HepG2 (cell line): ENCODE measurements around the gene L1CAM. TPM values are rescaled to one million over a fixed set of nuclear protein-coding genes. Genes with fewer than 3 reads are reported as not detected.

Experiments used
- CENPT ChIP-seq: sonication (generic); formaldehyde crosslinking; IDR thresholded peaks from 2 replicates; pipeline ENCODE4 v1.8.0; 2022; ENCODE audit warnings: low read depth, mild to moderate bottlenecking, moderate library complexity, missing genetic modification reagents
- FOXK2 ChIP-seq: fragments of 450-650 bp; IDR thresholded peaks from 2 replicates; pipeline ENCODE4 v1.6.1; 2016
- HMG20A ChIP-seq: IDR thresholded peaks from 2 replicates; pipeline ENCODE4 v1.6.1; 2016; ENCODE audit warnings: borderline replicate concordance
- KAT7 ChIP-seq: IDR thresholded peaks from 2 replicates; pipeline ENCODE4 v1.6.1; 2018; ENCODE audit warnings: borderline replicate concordance, missing compliant biosample characterization
- NR1H2 ChIP-seq: sonication (generic); formaldehyde crosslinking; IDR thresholded peaks from 2 replicates; pipeline ENCODE4 v1.8.1; 2022; ENCODE audit warnings: low read depth, missing genetic modification reagents, borderline replicate concordance
- RBM22 ChIP-seq: fragments of 200-400 bp; formaldehyde crosslinking; optimal IDR thresholded peaks from 2 replicates; pipeline ENCODE3; 2017; ENCODE audit warnings: mild to moderate bottlenecking, low read length, moderate library complexity
- SIN3A ChIP-seq: IDR thresholded peaks from 2 replicates; pipeline ENCODE4 v1.6.1; 2011; ENCODE audit warnings: low read depth, mild to moderate bottlenecking, control low read depth, low read length, borderline replicate concordance
- TCF7 ChIP-seq: sonication (generic); IDR thresholded peaks from 2 replicates; pipeline ENCODE4 v1.6.1; 2016; ENCODE audit warnings: antibody characterized with exemption, low read depth
- TEAD3 ChIP-seq: optimal IDR thresholded peaks from 2 replicates; pipeline ENCODE3; 2016; ENCODE audit warnings: borderline replicate concordance
- TOPORS ChIP-seq: sonication (generic); formaldehyde crosslinking; IDR thresholded peaks from 2 replicates; pipeline ENCODE4 v1.8.0; 2023; ENCODE audit warnings: mild to moderate bottlenecking, missing genetic modification reagents
- YEATS2 ChIP-seq: sonication (generic); formaldehyde crosslinking; IDR thresholded peaks from 2 replicates; pipeline ENCODE4 v1.4.0; 2020; ENCODE audit warnings: missing genetic modification reagents, borderline replicate concordance
- ZMYM4 ChIP-seq: sonication (generic); formaldehyde crosslinking; IDR thresholded peaks from 2 replicates; pipeline ENCODE4 v1.8.1; 2023; ENCODE audit warnings: mild to moderate bottlenecking, missing genetic modification reagents
- ZNF225 ChIP-seq: sonication (generic); formaldehyde crosslinking; IDR thresholded peaks from 2 replicates; pipeline ENCODE4 v1.4.0; 2020; ENCODE audit warnings: mild to moderate bottlenecking, missing genetic modification reagents
- ZNF430 ChIP-seq: sonication (generic); formaldehyde crosslinking; IDR thresholded peaks from 2 replicates; pipeline ENCODE4 v1.9.0; 2021; ENCODE audit warnings: mild to moderate bottlenecking, missing genetic modification reagents
- ZNF431 ChIP-seq: sonication (generic); formaldehyde crosslinking; IDR thresholded peaks from 2 replicates; pipeline ENCODE4 v1.9.0; 2022; ENCODE audit warnings: missing genetic modification reagents, low read depth, mild to moderate bottlenecking, borderline replicate concordance
- ZNF615 ChIP-seq: sonication (generic); formaldehyde crosslinking; IDR thresholded peaks from 2 replicates; pipeline ENCODE4 v1.5.0; 2020; ENCODE audit warnings: mild to moderate bottlenecking, missing genetic modification reagents, borderline replicate concordance
- ZNF777 ChIP-seq: sonication (generic); formaldehyde crosslinking; IDR thresholded peaks from 2 replicates; pipeline ENCODE4 v1.4.0; 2020; ENCODE audit warnings: missing genetic modification reagents
- polyA plus RNA-seq, 8 experiments: library from polyadenylated mRNA; depleted of rRNA in 3 of 8; stranded (reverse) in 7 of 8; unstranded in 1 of 8; fragments of >200 nt; fragmentation: Illumina TruSeq in 4 of 8; extraction: Trizol in 4 of 8; gene quantifications; 2 replicates each; pipeline versions ENCODE4 v1.2.1 to v1.2.3, GENCODE V29; 2011 to 2016; ENCODE audit warnings: low read depth in 4 of 8, missing spikeins in 1 of 8, mixed read lengths in 1 of 8; ENCODE audit not compliant: insufficient read depth in 1 of 8
- total RNA-seq, 5 experiments: library from RNA; depleted of rRNA; stranded (reverse); fragments of >200 nt; fragmentation: Illumina TruSeq; extraction: Trizol; gene quantifications; 2 replicates each; pipeline ENCODE4 v1.2.3, GENCODE V29; 2016; ENCODE audit warnings: low read depth in 1 of 5
- TF ChIP-seq, protein P1 (sequence below): sonication (generic); formaldehyde crosslinking; IDR thresholded peaks from 2 replicates; pipeline ENCODE4 v1.4.0; 2020; ENCODE audit warnings: missing genetic modification reagents
- TF ChIP-seq, protein P2 (sequence below): sonication (generic); formaldehyde crosslinking; conservative IDR thresholded peaks from 2 replicates; pipeline ENCODE4 v1.4.0; 2020; ENCODE audit warnings: missing genetic modification reagents
- TF ChIP-seq, protein P3 (sequence below): sonication (generic); formaldehyde crosslinking; IDR thresholded peaks from 2 replicates; pipeline ENCODE4 v1.8.0; 2022; ENCODE audit warnings: mild to moderate bottlenecking, missing genetic modification reagents, moderate library complexity
- TF ChIP-seq, protein P4 (sequence below): sonication (generic); formaldehyde crosslinking; IDR thresholded peaks from 2 replicates; pipeline ENCODE4 v1.8.1; 2023; ENCODE audit warnings: mild to moderate bottlenecking, missing genetic modification reagents
- TF ChIP-seq, protein P5 (sequence below): sonication (generic); formaldehyde crosslinking; IDR thresholded peaks from 2 replicates; pipeline ENCODE4 v1.4.0; 2020; ENCODE audit warnings: missing genetic modification reagents; ENCODE audit errors: not compliant biosample characterization

Gene L1CAM
- total and polyA plus RNA-seq, 2 of the 13 experiments (the other 11 are each of a cell fraction or from before 2014, with no cell fraction given), result 1.4 to 2.0 TPM

DNA sequence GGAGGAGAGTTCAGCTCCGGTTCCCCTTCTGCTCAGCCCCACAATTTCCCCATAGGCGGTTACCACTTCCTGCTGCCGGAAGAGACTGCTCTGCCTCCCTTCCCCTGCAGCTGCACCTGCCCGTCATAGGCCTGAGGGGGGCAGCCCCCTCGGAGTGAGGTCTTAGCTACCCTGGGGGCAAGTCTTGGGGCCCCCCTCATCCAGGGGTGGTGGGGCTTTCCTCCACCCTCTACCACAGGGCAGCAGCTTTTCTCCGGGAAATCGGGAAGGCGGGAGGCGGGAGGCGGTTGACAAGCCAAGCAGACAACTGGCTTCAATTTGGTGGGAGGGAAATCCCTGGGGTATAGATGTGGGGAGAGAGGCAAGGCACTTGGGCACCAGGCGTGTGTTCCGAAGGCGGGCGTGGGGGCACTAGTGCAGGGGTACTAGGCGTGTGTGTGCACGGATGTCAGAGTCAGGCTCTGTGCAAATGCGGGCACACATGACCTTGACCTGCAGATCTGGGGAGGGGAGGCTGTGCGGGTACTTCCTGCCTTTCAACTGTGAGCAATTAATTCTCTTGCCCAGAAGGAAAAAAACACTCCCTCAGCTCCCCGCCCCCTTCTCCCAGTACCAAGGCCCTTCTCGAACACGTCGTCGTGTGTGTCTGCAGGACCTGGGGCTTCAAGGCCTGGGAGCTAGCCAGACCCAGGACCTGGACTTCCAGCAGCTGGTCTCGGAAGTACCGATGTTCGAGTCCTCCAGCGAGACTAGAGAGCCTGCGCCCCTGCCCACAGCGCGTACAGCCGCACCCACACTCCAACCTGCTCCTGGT is 41.1 kb upstream of the L1CAM start (continued):
- 0 out of 2 replicates have a peak, but pooled peaks have one; percentile 15 for TF ChIP-seq ZMYM4 (CRISPR knock-in tag)
- no peak for TF ChIP-seq CENPT (CRISPR knock-in tag)
- no peak for TF ChIP-seq TEAD3 (CRISPR knock-in tag)
- TF ChIP-seq NR1H2 (CRISPR knock-in tag), result no peak
- no peak for TF ChIP-seq ZNF777
- TF ChIP-seq, protein P1, sequence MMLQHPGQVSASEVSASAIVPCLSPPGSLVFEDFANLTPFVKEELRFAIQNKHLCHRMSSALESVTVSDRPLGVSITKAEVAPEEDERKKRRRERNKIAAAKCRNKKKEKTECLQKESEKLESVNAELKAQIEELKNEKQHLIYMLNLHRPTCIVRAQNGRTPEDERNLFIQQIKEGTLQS, result no peak
- TF ChIP-seq TCF7, result peak; percentile 16; the same call in 1 of the 2 replicates
- no peak for TF ChIP-seq ZNF225
- 0 out of 2 replicates have a peak, but pooled peaks have one; percentile 33 for TF ChIP-seq SIN3A
- TF ChIP-seq, protein P2, sequence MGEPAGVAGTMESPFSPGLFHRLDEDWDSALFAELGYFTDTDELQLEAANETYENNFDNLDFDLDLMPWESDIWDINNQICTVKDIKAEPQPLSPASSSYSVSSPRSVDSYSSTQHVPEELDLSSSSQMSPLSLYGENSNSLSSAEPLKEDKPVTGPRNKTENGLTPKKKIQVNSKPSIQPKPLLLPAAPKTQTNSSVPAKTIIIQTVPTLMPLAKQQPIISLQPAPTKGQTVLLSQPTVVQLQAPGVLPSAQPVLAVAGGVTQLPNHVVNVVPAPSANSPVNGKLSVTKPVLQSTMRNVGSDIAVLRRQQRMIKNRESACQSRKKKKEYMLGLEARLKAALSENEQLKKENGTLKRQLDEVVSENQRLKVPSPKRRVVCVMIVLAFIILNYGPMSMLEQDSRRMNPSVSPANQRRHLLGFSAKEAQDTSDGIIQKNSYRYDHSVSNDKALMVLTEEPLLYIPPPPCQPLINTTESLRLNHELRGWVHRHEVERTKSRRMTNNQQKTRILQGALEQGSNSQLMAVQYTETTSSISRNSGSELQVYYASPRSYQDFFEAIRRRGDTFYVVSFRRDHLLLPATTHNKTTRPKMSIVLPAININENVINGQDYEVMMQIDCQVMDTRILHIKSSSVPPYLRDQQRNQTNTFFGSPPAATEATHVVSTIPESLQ (CRISPR knock-in tag), result no peak
- no peak for TF ChIP-seq TOPORS (CRISPR knock-in tag)
- TF ChIP-seq ZNF430 (CRISPR knock-in tag), result no peak
- no peak for TF ChIP-seq ZNF615 (CRISPR knock-in tag)
- TF ChIP-seq FOXK2, result no peak
- TF ChIP-seq HMG20A (CRISPR knock-in tag), result no peak; the same call in 1 of the 2 replicates
- TF ChIP-seq, protein P3, sequence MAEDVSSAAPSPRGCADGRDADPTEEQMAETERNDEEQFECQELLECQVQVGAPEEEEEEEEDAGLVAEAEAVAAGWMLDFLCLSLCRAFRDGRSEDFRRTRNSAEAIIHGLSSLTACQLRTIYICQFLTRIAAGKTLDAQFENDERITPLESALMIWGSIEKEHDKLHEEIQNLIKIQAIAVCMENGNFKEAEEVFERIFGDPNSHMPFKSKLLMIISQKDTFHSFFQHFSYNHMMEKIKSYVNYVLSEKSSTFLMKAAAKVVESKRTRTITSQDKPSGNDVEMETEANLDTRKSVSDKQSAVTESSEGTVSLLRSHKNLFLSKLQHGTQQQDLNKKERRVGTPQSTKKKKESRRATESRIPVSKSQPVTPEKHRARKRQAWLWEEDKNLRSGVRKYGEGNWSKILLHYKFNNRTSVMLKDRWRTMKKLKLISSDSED (CRISPR knock-in tag), result no peak
- no peak for TF ChIP-seq RBM22
- TF ChIP-seq ZNF431 (CRISPR knock-in tag), result no peak
- TF ChIP-seq YEATS2 (CRISPR knock-in tag), result no peak
- TF ChIP-seq KAT7 (CRISPR knock-in tag), result no peak
- TF ChIP-seq, protein P4, sequence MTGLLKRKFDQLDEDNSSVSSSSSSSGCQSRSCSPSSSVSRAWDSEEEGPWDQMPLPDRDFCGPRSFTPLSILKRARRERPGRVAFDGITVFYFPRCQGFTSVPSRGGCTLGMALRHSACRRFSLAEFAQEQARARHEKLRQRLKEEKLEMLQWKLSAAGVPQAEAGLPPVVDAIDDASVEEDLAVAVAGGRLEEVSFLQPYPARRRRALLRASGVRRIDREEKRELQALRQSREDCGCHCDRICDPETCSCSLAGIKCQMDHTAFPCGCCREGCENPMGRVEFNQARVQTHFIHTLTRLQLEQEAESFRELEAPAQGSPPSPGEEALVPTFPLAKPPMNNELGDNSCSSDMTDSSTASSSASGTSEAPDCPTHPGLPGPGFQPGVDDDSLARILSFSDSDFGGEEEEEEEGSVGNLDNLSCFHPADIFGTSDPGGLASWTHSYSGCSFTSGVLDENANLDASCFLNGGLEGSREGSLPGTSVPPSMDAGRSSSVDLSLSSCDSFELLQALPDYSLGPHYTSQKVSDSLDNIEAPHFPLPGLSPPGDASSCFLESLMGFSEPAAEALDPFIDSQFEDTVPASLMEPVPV (CRISPR knock-in tag), result no peak
- TF ChIP-seq, protein P5, sequence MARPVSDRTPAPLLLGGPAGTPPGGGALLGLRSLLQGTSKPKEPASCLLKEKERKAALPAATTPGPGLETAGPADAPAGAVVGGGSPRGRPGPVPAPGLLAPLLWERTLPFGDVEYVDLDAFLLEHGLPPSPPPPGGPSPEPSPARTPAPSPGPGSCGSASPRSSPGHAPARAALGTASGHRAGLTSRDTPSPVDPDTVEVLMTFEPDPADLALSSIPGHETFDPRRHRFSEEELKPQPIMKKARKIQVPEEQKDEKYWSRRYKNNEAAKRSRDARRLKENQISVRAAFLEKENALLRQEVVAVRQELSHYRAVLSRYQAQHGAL (CRISPR knock-in tag), result no peak
